ENCODE data around the gene TFF1.
A peak's percentile ranks its signal among the peaks of the same experiment; 100 is the strongest.

Gene TFF1

GRCh38 chr21:42314616-42315295, 51.6 kb downstream of the TFF1 start:
- no peak for DNase-seq

- DNase-seq: peak; percentile 20
Measured at GRCh38 chr21:42313501-42313969, 52.8 kb downstream of the TFF1 start.

- no peak for DNase-seq
Measured at GRCh38 chr21:42312626-42313104, 53.7 kb downstream of the TFF1 start.
